Measurements from ENCODE around the gene PCP2.

DNA sequence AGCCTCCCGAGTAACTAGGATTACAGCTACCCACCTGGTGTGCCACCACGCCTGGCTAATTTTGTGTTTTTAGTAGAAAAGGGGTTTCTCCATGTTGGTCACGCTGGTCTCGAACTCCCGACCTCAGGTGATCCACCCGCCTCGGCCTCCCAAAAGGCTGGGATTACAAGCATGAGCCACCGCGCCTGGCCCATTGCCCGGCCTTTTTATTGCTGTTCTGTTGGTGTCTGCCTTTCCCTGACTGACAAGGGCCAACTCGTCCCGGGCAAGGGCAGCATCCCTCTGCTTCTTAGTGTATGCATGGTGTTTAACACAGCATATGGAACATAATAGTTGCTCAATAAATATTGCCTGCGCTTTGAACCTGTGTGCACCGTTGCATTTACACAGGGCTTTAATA is 29.1 kb upstream of the PCP2 start:
- TF ChIP-seq, protein P1, sequence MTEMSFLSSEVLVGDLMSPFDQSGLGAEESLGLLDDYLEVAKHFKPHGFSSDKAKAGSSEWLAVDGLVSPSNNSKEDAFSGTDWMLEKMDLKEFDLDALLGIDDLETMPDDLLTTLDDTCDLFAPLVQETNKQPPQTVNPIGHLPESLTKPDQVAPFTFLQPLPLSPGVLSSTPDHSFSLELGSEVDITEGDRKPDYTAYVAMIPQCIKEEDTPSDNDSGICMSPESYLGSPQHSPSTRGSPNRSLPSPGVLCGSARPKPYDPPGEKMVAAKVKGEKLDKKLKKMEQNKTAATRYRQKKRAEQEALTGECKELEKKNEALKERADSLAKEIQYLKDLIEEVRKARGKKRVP (CRISPR knock-in tag; IDR thresholded peaks at IDR 0.05) = no peak
- TF ChIP-seq MXD4 (CRISPR knock-in tag; IDR thresholded peaks at IDR 0.05) = no peak
- TF ChIP-seq STAT5B (CRISPR knock-in tag; IDR thresholded peaks at IDR 0.05) = no peak
- TF ChIP-seq, protein P2, sequence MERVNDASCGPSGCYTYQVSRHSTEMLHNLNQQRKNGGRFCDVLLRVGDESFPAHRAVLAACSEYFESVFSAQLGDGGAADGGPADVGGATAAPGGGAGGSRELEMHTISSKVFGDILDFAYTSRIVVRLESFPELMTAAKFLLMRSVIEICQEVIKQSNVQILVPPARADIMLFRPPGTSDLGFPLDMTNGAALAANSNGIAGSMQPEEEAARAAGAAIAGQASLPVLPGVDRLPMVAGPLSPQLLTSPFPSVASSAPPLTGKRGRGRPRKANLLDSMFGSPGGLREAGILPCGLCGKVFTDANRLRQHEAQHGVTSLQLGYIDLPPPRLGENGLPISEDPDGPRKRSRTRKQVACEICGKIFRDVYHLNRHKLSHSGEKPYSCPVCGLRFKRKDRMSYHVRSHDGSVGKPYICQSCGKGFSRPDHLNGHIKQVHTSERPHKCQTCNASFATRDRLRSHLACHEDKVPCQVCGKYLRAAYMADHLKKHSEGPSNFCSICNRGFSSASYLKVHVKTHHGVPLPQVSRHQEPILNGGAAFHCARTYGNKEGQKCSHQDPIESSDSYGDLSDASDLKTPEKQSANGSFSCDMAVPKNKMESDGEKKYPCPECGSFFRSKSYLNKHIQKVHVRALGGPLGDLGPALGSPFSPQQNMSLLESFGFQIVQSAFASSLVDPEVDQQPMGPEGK (CRISPR knock-in tag; IDR thresholded peaks at IDR 0.05) = no peak
- no peak for TF ChIP-seq REL (CRISPR knock-in tag; conservative IDR thresholded peaks at IDR 0.05)
- TF ChIP-seq, protein P3, sequence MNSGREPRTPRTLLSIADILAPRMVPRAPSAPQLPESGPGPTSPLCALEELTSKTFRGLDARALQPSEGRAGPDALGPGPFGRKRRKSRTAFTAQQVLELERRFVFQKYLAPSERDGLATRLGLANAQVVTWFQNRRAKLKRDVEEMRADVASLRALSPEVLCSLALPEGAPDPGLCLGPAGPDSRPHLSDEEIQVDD (CRISPR knock-in tag; IDR thresholded peaks at IDR 0.05; ENCODE audit: borderline replicate concordance) = no peak
- no peak for TF ChIP-seq MAFF (IDR thresholded peaks at IDR 0.05; ENCODE audit: low read depth, low read length)
- no peak for TF ChIP-seq ZFX (CRISPR knock-in tag; IDR thresholded peaks at IDR 0.05; ENCODE audit: low read depth)
